Cardiac atrium fibroblast (primary cell): Measurements from ENCODE around the gene AQP12B. TPM values are rescaled to one million over a fixed set of nuclear protein-coding genes. Genes with fewer than 3 reads are reported as not detected.

Experiments used
- total RNA-seq: library from RNA; depleted of rRNA; stranded (reverse); fragments of >200 nt; gene quantifications from 2 replicates; pipeline ENCODE4 v1.2.3, GENCODE V29; 2015

AQP12B gene, protein sequence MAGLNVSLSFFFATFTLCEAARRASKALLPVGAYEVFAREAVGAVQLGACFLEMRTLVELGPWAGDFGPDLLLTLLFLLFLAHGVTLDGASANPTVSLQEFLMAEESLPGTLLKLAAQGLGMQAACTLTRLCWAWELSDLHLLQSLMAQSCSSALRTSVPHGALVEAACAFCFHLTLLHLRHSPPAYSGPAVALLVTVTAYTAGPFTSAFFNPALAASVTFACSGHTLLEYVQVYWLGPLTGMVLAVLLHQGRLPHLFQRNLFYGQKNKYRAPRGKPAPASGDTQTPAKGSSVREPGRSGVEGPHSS
- not detected in 2 replicates for total RNA-seq

DNA sequence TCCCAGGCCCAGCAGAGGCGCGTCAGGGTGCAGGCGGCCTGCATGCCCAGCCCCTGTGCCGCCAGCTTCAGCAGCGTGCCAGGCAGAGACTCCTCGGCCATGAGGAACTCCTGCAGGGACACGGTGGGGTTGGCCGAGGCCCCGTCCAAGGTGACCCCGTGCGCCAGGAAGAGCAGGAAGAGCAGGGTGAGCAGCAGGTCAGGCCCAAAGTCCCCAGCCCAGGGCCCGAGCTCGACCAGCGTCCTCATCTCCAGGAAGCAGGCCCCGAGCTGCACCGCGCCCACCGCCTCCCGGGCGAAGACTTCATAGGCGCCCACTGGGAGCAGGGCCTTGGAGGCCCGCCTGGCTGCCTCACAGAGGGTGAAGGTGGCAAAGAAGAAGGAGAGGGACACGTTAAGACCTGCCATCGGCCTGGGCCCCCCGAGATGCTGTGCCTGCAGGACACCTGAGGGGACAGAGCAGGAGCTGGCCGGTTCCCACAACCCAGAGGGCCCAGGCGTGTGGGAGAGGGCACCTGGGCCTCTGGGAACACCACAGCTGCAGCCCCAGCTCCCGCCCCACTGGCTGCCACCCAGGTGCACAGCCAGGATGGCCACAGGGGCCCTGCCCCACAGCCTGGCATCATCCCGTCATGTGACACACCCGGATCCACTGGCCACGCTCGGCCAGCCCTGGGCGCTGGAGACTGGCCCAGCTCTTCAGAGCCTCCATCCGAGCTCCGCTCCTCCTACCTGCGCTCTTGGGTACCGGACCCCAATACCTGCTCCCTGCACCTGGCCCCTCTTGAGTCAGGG is at the start of gene AQP12B:
Gene AQP12B, minus strand, starts transcription at position 455 of the 794 bp plus-strand sequence. Its CDS starts 48 bp downstream, at position 407.

DNA sequence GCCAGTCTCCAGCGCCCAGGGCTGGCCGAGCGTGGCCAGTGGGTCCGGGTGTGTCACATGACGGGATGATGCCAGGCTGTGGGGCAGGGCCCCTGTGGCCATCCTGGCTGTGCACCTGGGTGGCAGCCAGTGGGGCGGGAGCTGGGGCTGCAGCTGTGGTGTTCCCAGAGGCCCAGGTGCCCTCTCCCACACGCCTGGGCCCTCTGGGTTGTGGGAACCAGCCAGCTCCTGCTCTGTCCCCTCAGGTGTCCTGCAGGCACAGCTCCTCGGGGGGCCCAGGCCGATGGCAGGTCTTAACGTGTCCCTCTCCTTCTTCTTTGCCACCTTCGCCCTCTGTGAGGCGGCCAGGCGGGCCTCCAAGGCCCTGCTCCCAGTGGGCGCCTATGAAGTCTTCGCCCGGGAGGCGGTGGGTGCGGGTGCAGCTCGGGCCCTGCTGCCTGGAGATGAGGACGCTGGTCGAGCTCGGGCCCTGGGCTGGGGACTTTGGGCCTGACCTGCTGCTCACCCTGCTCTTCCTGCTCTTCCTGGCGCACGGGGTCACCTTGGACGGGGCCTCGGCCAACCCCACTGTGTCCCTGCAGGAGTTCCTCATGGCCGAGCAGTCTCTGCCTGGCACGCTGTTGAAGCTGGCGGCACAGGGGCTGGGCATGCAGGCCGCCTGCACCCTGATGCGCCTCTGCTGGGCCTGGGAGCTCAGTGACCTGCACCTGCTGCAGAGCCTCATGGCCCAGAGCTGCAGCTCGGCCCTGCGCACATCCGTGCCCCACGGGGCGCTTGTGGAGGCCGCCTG is 9.1 kb upstream of the AQP12B start, which contains the start of gene AQP12A:
Gene AQP12A, plus strand, starts transcription at position 236 of the 790 bp plus-strand sequence. Its CDS starts 48 bp downstream, at position 284.

Other genes with a start within 250 kb of the AQP12B start
- gene GPC1, start 247.2 kb downstream of the AQP12B start, total RNA-seq, result 213 and 270 TPM in 2 replicates
- 6.3 and 11.2 TPM in 2 replicates for gene ANKMY1, start 124.9 kb downstream of the AQP12B start, total RNA-seq
- gene DUSP28, start 122.5 kb downstream of the AQP12B start, total RNA-seq, result 2.8 and 2.9 TPM in 2 replicates
- 19.7 and 24.0 TPM in 2 replicates for gene RNPEPL1, start 114.4 kb downstream of the AQP12B start, total RNA-seq
- gene CAPN10, start 96.2 kb downstream of the AQP12B start, total RNA-seq, result 15.9 and 19.7 TPM in 2 replicates
- not detected in 2 replicates for gene GPR35, start 57.4 kb downstream of the AQP12B start, total RNA-seq
- gene AQP12A, start 9.0 kb upstream of the AQP12B start, total RNA-seq, result not detected in 2 replicates
- gene KIF1A, start 137.3 kb upstream of the AQP12B start, total RNA-seq, result not detected in 2 replicates
- gene AGXT, start 185.9 kb upstream of the AQP12B start, total RNA-seq, result not detected in 2 replicates
- not detected in 2 replicates for gene MAB21L4, start 213.3 kb upstream of the AQP12B start, total RNA-seq
- 1.8 TPM in 1 of 2 replicates, not detected in the other for gene CROCC2, start 223.5 kb upstream of the AQP12B start, total RNA-seq